ENCODE data around the gene ARHGAP6. TPM values are rescaled to one million over a fixed set of nuclear protein-coding genes. Genes with fewer than 3 reads are reported as not detected.
"Not testable (repeated sequence)": the region's sequence is repeated elsewhere in the genome, so short reads cannot be mapped to it uniquely, and the experiment has no call there.

ARHGAP6 gene
- total RNA-seq, 1 donor from 2014 or later: 4.9 TPM

DNA sequence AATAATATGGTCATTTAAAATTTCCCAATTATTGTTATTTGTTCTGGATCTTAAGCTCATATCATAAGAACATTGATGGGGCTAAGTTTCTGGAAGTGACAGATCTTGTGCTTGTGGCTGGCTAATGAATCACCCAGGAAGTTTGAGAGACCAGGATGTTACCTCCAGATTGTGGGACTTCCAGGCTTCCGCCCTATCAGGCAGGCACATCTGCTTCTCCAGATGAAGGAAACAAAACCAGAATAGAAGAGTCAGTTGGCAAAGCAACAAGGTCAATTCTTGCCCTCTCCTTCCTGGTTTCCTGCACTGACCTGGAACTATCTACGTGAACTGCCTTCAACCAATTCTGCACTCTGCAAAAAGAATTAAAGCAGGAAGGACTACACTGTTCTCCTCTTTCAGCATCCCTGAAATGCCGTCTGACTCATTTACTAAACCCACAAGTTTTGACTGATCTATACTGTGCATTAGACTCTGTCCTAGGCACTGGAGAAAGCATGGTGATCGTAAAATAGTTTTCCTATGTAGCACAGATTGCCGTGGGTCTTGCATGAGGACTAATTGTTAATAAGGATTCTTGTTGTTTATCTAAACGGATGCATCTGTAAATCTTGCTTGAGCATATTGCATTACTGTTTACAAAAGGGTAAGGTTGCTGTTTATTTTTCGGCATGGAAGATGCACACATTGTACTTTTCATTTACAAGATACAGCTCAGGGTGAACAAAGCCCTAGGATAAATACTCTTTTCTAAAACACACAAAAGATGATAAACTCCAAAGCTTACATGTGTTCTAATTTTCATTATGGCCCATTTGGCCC is 297.9 kb downstream of the ARHGAP6 start:
- no peak overlapping the region for H3K4me3 ChIP-seq (ENCODE audit: low read depth, low read length)
- TF ChIP-seq, protein P1, sequence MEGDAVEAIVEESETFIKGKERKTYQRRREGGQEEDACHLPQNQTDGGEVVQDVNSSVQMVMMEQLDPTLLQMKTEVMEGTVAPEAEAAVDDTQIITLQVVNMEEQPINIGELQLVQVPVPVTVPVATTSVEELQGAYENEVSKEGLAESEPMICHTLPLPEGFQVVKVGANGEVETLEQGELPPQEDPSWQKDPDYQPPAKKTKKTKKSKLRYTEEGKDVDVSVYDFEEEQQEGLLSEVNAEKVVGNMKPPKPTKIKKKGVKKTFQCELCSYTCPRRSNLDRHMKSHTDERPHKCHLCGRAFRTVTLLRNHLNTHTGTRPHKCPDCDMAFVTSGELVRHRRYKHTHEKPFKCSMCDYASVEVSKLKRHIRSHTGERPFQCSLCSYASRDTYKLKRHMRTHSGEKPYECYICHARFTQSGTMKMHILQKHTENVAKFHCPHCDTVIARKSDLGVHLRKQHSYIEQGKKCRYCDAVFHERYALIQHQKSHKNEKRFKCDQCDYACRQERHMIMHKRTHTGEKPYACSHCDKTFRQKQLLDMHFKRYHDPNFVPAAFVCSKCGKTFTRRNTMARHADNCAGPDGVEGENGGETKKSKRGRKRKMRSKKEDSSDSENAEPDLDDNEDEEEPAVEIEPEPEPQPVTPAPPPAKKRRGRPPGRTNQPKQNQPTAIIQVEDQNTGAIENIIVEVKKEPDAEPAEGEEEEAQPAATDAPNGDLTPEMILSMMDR (conservative IDR thresholded peaks at IDR 0.05; ENCODE audit: low read depth, low read length): no peak
- no peak for DNase-seq (ENCODE audit: low read depth)

DNA sequence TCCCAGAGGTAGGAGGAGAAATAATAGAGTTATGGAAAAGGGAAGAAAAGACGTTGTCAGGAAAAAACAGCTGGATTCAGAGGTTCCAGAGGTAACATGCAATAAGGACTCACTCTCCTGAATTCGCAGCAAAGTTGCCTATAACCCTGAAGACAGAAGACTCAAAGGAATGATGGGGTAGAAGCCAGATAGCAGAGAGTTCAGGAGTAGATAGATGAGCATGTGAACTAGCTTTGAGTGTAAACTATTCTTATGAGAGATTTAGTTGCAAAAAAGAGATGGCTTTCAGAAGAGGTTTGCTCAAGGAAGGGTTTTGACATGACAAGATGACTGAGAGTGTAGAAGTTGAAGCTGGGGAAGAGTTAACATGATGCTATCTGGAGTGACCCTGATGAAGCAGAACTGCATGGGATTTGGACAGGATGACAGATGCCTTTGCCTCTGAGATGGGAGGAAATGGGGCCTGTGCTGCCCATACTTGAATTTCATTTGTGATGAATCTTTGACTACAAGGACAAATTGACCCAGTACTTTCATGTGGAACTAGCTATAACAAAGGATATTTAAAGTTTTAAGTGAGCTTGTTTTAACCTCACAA is 298.6 kb downstream of the ARHGAP6 start:
- no peak for DNase-seq (ENCODE audit: low read depth)
- H3K4me3 ChIP-seq (ENCODE audit: low read depth, low read length): no peak overlapping the region
- TF ChIP-seq, protein P1 (conservative IDR thresholded peaks at IDR 0.05; ENCODE audit: low read depth, low read length): no peak

DNA sequence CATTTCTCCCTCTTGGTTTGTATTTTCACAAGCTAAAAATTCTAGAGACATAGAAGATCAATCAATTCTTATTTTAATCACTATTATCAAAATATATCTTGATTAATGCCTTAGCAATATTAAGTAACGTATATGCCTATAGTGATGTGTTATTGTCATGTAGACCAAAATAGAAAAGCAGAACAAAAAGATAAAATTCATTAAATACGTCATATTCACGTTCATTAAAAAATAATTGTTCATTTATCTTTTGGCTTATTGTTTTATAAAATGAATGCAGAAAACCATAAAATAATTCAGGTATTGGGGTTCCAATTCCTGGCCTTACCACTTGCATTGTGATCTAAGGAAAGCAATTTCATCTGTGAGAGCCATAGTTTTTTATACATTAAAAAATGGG is 300.3 kb downstream of the ARHGAP6 start:
- DNase-seq (ENCODE audit: low read depth): no peak
- H3K4me3 ChIP-seq (ENCODE audit: low read depth, low read length): no peak overlapping the region
- TF ChIP-seq, protein P1 (conservative IDR thresholded peaks at IDR 0.05; ENCODE audit: low read depth, low read length): no peak

DNA sequence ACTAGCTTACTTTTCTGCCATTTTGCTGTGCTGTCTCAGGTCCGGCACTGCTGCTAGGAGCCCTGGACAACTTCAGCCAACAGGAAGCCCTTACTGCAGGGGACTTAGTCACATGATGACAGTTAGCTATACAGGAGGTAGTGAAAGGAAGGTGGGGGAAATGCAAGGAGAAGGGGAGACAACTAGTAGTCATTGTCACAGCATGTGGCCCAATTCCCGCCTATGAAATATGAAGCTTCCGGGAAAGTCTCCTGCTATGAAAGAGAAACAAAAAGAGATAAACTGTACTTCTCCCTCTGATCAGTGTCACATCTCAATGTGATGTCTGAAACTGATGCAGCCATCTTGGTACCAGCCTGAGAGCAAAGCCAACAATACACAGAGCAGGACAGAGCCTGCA is 300.9 kb downstream of the ARHGAP6 start:
- no peak overlapping the region for H3K4me3 ChIP-seq (ENCODE audit: low read depth, low read length)
- no peak for DNase-seq (ENCODE audit: low read depth)
- TF ChIP-seq, protein P1 (conservative IDR thresholded peaks at IDR 0.05; ENCODE audit: low read depth, low read length): no peak

DNA sequence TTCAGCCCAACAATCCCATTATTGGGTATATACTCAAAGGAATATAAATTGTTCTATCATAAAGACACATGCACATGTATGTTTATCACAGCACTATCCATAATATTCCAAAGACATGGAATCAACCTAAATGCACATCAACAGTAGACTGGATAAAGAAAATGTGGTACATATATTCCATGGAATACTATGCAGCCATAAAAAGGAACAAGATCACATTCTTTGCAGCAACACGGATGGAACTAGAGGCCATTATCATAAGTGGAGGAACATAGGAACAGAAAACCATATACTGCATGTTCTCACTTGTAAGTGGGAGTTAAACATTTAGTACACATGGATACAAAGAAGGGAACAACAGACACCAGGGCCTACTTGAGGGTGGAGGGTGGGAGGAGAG is 301.9 kb downstream of the ARHGAP6 start:
- DNase-seq (ENCODE audit: low read depth); H3K4me3 ChIP-seq (ENCODE audit: low read depth, low read length): not testable (repeated sequence)

DNA sequence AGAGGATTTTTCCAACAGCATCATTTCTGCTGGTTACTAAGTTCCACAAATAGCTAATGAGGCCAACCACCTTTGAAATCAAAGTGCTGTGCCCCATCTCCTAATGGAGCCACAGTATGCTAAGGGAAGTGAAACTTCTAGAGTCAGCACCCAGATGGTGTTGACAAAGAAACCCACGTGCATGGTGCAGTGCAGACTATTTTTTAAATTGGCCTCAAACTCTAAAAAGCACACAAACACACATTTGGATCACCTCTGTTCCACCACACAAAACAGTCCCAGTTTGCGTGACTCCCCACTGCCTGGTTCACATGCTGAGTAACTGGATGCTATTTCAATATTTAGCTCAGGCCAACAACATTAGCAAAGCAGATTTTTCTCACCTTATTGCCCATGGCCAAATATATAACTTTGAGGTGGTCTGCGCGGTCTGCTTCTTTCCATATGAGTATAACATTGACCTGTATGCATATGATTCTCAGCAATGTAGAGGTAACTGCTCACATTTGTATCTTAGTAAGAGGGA is 302.6 kb downstream of the ARHGAP6 start:
- TF ChIP-seq, protein P1 (conservative IDR thresholded peaks at IDR 0.05; ENCODE audit: low read depth, low read length): no peak
- DNase-seq (ENCODE audit: low read depth): no peak
- H3K4me3 ChIP-seq (ENCODE audit: low read depth, low read length): no peak overlapping the region

DNA sequence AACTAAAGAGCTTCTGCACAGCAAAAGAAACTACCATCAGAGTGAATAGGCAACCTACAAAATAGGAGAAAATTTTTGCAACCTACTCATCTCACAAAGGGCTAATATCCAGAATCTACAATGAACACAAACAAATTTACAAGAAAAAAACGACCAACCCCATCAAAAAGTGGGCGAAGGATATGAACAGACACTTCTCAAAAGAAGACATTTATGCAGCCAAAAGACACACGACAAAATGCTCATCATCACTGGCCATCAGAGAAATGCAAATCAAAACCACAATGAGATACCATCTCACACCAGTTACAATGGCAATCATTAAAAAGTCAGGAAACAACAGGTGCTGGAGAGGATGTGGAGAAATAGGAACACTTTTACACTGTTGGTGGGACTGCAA is 304.1 kb downstream of the ARHGAP6 start:
- DNase-seq (ENCODE audit: low read depth): not testable (repeated sequence)

DNA sequence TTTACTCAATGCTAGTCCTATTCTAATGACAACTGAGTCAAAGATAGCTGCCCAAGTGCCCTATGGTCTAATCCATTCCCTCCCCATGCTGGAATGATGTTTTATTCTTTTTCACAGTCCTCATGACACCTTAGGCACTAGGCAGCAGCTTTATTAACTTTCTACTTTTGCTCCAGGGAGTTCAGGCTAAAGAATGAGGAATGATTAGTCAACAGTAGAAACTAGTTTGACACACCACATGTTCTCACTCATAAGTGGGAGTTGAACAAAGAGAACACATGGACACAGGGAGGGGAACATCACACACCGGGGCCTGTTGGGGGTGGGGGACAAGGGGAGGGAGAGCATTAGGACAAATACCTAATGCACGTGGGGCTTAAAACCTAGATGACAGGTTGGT is 309.8 kb downstream of the ARHGAP6 start:
- not testable (repeated sequence) for H3K4me3 ChIP-seq (ENCODE audit: low read depth, low read length); DNase-seq (ENCODE audit: low read depth)

More for the DNA sequence above, 304.1 kb downstream of the ARHGAP6 start:
- not testable (repeated sequence) for H3K4me3 ChIP-seq (ENCODE audit: low read depth, low read length)

All from epithelial cell of proximal tubule (primary cell).